ENCODE measurements around the gene CHMP2B. TPM values are rescaled to one million over a fixed set of nuclear protein-coding genes. Genes with fewer than 3 reads are reported as not detected.

CHMP2B gene, protein sequence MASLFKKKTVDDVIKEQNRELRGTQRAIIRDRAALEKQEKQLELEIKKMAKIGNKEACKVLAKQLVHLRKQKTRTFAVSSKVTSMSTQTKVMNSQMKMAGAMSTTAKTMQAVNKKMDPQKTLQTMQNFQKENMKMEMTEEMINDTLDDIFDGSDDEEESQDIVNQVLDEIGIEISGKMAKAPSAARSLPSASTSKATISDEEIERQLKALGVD
- total RNA-seq: 25.3 and 27.2 TPM in 2 replicates

DNA sequence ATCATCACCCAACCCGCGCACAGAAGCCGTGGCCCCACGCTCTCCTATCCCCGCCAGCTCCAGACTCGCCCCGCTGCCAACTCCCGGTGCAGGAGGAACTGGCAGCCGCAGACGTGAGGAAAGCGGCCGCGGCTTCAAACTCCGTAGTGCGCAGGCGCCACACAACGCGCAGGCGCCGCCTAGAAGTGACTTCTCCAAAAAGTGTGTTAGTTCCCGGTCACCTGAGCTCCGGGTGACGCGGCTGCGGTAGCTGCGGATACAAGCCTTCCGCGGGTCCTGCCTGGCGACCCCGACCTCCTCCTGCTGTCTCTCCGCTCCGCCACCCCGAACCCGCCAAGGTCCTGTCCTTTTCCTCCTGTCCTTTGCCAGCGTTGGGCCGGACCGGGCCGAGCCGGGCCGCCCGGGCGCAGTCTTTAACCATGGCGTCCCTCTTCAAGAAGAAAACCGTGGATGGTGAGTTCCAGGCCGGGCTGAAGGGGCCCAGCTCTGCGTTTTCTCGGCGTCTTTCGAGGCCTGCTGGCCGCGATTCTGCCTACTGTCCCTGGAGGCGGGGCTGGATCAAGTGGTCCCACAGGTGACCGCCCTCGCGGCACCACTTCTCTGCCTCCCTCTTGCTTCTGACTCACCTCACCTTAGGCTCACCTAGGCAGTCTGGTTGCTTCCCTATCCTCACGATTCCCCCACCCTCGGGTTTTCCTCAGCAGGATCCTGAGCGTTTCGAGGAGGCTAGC is at the start of gene CHMP2B:
TSS of gene CHMP2B (plus strand) at position 206 of the 731 bp plus-strand sequence. CDS start at position 420, 214 bp downstream.
- intact Hi-C loops (cut with micrococcal nuclease): loop anchor here (1.0 to 10.0 kb wide), 3 partner anchors 106 to 928 kb away; partner anchors contain the start of genes CGGBP1 and ZNF654

DNA sequence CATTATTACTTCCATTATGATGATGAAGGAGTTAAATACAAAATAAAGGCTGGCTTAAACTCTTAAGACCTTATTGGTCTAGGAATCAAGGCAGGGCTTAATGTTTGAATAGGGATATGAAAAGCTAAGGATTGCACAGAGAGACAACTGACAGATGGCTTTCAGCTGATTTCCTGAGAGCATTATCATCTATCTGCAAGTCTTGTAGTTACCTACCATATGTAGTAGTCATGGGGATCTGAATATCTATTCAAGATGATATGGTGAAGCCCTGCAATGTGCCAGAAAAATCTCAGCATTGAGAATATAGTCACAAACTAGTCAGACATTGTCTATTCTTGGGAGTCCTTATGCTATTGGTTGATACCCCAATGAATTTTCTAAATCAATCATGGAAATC is 47.5 kb upstream of the CHMP2B start:
- Mint-ChIP-seq H3K9me3 (no peaks in the 10 kb centered on the region), H3K27me3 (peaks cover 4% of the 10 kb centered on the region), H3K4me1 (no peaks in the 10 kb centered on the region), H3K36me3 (ENCODE audit: low read depth) (no peaks in the 10 kb centered on the region), H3K4me3 (no peak overlapping the region), H3K27ac (no peak overlapping the region)
- intact Hi-C loops (cut with micrococcal nuclease): no loop called here
- no peak for DNase-seq

More for the DNA sequence above, at the start of gene CHMP2B:
- peaks cover 4% of the 10 kb centered on the region for H3K9me3 Mint-ChIP-seq
- H3K27ac Mint-ChIP-seq: peak within 1 kb of the TSS; percentile 98
- peaks cover 13% of the 10 kb centered on the region for H3K36me3 Mint-ChIP-seq (ENCODE audit: low read depth)
- peak; percentile 97 for DNase-seq
- H3K27me3 Mint-ChIP-seq: peaks cover 25% of the 10 kb centered on the region
- H3K4me3 Mint-ChIP-seq: peak within 1 kb of the TSS; percentile 100
- H3K4me1 Mint-ChIP-seq: peaks cover 33% of the 10 kb centered on the region

DNA sequence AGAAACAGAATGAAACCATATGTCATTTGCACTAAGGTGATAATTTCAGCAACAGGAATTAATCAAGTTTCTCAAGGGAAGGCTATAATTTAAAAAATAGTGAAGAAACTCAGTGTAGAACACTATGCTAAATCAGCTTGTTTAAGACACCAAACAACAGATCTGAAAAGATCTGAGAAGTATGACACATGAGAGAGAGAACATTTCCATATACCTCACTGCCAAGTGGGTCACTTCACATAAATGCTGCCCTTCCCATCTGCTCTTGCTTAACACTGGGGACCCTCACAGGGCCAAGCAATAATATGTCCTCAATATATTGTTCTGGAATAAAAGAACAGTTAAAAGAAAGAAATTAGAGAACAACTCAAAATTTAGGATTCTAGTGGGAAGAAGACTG is 45.6 kb upstream of the CHMP2B start:
- H3K9me3 Mint-ChIP-seq: no peaks in the 10 kb centered on the region
- no peak overlapping the region for H3K4me3 Mint-ChIP-seq
- H3K27me3 Mint-ChIP-seq: peaks cover 4% of the 10 kb centered on the region
- H3K4me1 Mint-ChIP-seq: no peaks in the 10 kb centered on the region
- DNase-seq: no peak
- H3K27ac Mint-ChIP-seq: no peak overlapping the region
- intact Hi-C loops (cut with micrococcal nuclease): no loop called here
- no peaks in the 10 kb centered on the region for H3K36me3 Mint-ChIP-seq (ENCODE audit: low read depth)

DNA sequence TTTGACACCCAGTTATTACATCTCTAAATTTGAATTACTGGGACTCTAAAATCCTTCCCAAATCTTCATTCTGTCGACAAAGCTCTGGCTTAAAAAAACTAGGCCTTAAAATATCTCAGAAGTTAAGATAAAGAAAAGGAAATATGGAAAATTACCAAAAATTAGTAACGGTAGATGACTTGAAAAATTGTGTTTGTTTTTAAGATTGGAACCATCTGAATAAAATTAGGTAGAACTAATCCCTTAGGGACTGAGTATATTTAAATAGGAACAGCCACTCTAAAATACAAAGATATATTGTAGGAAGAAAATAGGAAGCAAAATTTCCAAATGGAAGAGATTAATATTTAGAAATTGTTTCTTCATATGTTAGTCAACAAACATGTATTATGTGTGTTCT is 45.1 kb upstream of the CHMP2B start:
- Mint-ChIP-seq H3K27ac (no peak overlapping the region), H3K9me3 (no peaks in the 10 kb centered on the region), H3K27me3 (peaks cover 8% of the 10 kb centered on the region), H3K4me3 (no peak overlapping the region), H3K36me3 (ENCODE audit: low read depth) (no peaks in the 10 kb centered on the region), H3K4me1 (no peaks in the 10 kb centered on the region)
- intact Hi-C loops (cut with micrococcal nuclease): no loop called here
- DNase-seq: no peak

DNA sequence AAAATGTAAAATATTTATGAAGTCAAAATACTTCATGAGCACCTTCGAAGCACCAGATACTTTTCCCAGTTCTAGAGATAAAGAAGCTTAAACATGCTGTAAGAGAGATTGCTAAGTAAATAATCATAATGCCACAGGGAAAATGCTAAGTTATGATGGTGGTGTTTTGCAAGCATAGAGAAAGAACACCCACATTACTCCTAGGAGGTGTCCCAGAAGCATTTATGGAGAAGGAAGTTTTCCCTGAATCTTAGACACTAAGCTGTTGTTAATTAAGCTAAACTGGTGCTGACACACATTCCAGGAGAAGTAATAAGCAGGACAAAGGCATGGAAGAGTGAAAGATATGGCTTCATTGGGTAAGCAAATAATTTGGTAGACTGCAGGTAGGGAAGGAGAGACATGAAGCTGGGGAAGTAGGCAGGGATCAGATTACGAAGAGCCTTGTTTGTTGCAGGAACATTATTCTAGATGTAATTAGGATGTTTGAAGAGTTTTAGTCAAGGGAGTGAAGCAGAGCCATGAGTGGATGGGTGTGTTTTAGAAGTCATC is 40.4 kb upstream of the CHMP2B start:
- H3K36me3 Mint-ChIP-seq (ENCODE audit: low read depth): no peaks in the 10 kb centered on the region
- H3K27ac Mint-ChIP-seq: no peak overlapping the region
- no peaks in the 10 kb centered on the region for H3K9me3 Mint-ChIP-seq
- peaks cover 6% of the 10 kb centered on the region for H3K27me3 Mint-ChIP-seq
- intact Hi-C loops (cut with micrococcal nuclease): no loop called here
- H3K4me3 Mint-ChIP-seq: no peak overlapping the region
- H3K4me1 Mint-ChIP-seq: no peaks in the 10 kb centered on the region
- no peak for DNase-seq

DNA sequence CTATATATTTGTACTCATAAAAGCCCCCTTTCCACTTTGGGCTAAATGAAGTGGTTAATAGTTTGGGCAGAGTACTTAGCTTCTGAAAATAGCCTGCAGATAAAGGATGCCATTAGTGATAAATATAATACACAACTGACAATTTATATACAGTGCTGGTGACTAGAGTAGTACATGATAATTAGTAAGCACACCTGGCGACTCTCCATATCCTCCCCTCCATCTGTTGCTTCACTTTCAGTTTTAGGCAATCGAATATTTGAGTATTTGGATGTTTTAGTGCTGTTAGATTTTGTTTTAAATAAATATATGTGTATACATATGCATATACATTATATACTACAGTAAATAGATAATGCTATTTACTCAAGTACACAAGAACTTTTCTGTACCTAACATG is 35.9 kb upstream of the CHMP2B start:
- no peak for DNase-seq
- no peak overlapping the region for H3K4me3 Mint-ChIP-seq
- intact Hi-C loops (cut with micrococcal nuclease): no loop called here
- peaks cover 5% of the 10 kb centered on the region for H3K27me3 Mint-ChIP-seq
- H3K4me1 Mint-ChIP-seq: no peaks in the 10 kb centered on the region
- no peaks in the 10 kb centered on the region for H3K9me3 Mint-ChIP-seq
- H3K36me3 Mint-ChIP-seq (ENCODE audit: low read depth): no peaks in the 10 kb centered on the region
- H3K27ac Mint-ChIP-seq: no peak overlapping the region

DNA sequence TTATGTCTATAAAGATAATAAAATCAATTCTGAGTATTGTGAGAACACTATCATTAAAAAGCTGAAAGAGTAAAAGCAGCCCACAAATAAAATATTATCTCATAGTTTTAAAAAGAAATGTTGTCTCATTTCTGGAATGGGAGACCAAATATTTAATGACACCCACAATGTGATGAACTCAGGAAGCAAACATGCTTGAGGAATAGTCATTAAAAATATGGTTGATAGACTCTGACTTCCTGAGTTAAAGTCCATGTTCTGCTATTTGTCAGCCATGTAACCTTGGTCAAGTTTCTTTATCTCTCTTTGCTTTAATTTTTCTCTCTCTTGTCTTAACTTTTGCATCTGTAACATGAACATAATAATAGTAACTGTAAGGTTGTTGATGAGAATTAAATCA is 35.5 kb upstream of the CHMP2B start:
- no peaks in the 10 kb centered on the region for H3K36me3 Mint-ChIP-seq (ENCODE audit: low read depth)
- no peaks in the 10 kb centered on the region for H3K4me1 Mint-ChIP-seq
- peaks cover 3% of the 10 kb centered on the region for H3K9me3 Mint-ChIP-seq
- DNase-seq: no peak
- H3K27me3 Mint-ChIP-seq: peaks cover 5% of the 10 kb centered on the region
- intact Hi-C loops (cut with micrococcal nuclease): no loop called here
- H3K27ac Mint-ChIP-seq: no peak overlapping the region
- no peak overlapping the region for H3K4me3 Mint-ChIP-seq

DNA sequence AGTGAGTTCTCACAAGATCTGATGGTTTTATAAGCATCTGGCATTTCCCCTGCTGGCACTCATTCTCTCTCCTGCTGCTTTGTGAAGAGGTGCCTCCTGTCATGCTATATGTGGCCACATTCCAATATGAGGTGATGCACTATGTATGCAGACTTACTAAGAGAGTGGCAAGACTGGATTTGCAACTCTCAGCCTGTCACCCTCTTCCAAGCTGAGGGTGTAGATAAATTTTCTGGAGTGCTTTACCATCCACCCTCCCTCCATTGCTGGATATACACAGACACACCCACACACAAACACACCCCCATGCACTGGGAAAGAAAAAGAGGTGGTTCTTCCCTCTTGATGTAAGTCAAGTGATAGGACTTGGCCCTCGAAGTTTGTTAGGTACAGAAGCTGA is 30.2 kb upstream of the CHMP2B start:
- Mint-ChIP-seq H3K4me1 (no peaks in the 10 kb centered on the region), H3K27me3 (no peaks in the 10 kb centered on the region), H3K9me3 (peaks cover 3% of the 10 kb centered on the region), H3K4me3 (no peak overlapping the region), H3K36me3 (ENCODE audit: low read depth) (no peaks in the 10 kb centered on the region), H3K27ac (no peak overlapping the region)
- DNase-seq: no peak
- intact Hi-C loops (cut with micrococcal nuclease): no loop called here

DNA sequence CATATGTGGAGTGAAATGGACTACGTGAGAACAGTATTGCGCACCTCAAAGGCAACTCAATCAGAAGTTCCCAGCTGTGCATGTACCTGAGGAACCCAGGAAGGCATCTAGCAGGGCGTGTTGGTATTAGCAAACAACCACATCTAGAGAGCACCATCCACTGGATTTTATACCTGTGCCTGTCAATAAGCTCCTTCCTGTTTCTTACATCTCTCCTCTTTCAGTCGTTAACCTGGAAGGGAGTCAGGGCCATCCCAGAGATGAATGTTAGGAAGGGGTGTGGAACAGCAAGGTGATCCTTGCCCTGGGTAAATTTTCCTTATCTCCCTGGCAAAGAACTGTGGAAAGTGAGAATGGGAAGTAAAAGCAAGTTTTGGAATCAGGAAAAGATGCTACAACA is 29.6 kb upstream of the CHMP2B start:
- Mint-ChIP-seq H3K4me1 (no peaks in the 10 kb centered on the region), H3K9me3 (peaks cover 3% of the 10 kb centered on the region), H3K4me3 (no peak overlapping the region), H3K27ac (no peak overlapping the region), H3K27me3 (no peaks in the 10 kb centered on the region), H3K36me3 (ENCODE audit: low read depth) (no peaks in the 10 kb centered on the region)
- intact Hi-C loops (cut with micrococcal nuclease): no loop called here
- no peak for DNase-seq

DNA sequence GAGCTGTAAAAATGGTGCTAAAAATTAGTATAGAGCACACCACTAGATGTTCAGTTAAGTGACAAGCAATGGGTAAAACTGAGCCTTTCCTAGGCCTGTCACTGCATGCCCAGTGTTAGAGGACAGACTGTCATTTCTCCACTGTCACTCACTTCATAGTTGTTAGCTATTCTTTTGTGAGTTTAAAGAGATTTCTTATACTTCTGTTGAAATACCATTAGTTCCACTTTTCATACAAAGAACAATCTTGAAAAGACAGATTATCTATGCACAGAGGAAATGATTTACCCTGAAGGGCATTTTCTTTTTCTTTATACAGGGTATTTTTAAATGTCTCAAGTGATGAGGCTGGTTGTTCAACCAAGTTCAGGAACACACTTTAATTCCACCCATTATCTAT is 28.3 kb upstream of the CHMP2B start:
- intact Hi-C loops (cut with micrococcal nuclease): no loop called here
- peaks cover under 1% of the 10 kb centered on the region for H3K27me3 Mint-ChIP-seq
- no peak overlapping the region for H3K27ac Mint-ChIP-seq
- peaks cover 3% of the 10 kb centered on the region for H3K9me3 Mint-ChIP-seq
- H3K36me3 Mint-ChIP-seq (ENCODE audit: low read depth): no peaks in the 10 kb centered on the region
- no peaks in the 10 kb centered on the region for H3K4me1 Mint-ChIP-seq
- no peak overlapping the region for H3K4me3 Mint-ChIP-seq
- DNase-seq: no peak

DNA sequence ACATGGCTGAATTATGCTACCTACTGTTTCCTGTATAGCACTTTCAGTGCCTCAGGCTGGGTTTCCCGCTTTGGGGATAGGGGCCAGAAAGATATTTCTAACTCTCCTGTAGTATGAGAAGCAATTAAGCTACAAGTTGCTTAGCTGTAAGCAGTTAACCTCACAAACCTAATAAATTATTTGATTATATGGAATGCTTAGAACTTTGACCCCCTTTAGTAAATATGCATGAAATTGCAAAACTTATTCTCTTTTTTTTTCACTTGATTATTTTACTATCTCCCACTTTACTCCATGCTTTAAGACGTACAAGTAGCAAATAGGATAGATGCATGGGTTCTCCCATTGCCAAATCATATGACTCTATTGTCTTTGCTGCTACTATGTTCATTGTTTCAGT is 27.5 kb upstream of the CHMP2B start:
- no peak overlapping the region for H3K4me3 Mint-ChIP-seq
- peaks cover 3% of the 10 kb centered on the region for H3K9me3 Mint-ChIP-seq
- H3K27me3 Mint-ChIP-seq: peaks cover 2% of the 10 kb centered on the region
- H3K27ac Mint-ChIP-seq: no peak overlapping the region
- no peaks in the 10 kb centered on the region for H3K36me3 Mint-ChIP-seq (ENCODE audit: low read depth)
- DNase-seq: no peak
- no peaks in the 10 kb centered on the region for H3K4me1 Mint-ChIP-seq
- intact Hi-C loops (cut with micrococcal nuclease): no loop called here

DNA sequence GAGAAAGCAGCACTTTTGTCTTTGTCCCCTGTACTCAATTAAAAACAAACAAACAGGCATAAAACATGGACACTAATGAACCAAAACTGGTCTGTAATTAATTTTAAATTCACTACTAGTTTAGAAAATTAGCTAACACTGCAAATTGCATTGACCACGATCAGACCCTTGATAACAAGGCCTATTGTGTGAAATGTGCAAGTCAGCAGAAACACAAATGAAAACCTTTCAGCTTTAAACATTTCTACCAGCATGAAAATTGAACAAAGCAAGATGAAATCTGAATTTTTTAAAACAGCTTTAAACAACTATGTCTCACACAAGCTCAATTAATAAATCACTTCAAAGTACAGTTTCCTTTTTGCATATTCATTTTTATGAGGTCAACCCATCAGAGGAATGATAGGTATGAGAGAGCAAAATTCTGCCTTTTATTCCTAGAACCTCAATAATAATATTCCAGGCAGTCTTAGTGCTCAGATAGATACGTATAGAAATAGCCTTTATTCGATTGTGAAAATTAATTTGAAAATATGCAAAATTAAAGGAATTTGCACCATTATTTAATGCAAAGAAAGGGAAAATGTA is 27.0 kb upstream of the CHMP2B start:
- DNase-seq: no peak
- Mint-ChIP-seq H3K4me1 (no peaks in the 10 kb centered on the region), H3K9me3 (peaks cover 3% of the 10 kb centered on the region), H3K27me3 (peaks cover 2% of the 10 kb centered on the region), H3K4me3 (no peak overlapping the region), H3K27ac (no peak overlapping the region), H3K36me3 (ENCODE audit: low read depth) (no peaks in the 10 kb centered on the region)
- intact Hi-C loops (cut with micrococcal nuclease): no loop called here

DNA sequence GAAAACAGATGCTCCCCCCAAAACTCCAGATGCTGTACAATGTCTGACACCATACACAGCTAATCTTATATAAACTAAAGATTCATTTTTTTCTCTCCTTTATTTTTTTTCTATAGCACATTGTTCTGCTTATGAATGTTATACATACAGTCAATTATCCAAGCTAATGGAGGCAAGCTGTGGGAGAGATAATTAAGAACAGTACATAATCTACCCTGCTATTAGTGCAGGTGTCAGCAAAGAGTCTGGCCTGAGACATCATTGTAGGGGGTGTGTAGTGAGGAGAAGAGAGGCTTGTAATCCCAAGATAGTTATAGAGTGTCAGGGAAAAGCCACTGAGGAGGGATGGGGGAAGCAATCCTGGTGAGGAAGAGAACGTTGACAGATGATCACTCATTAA is 25.4 kb upstream of the CHMP2B start:
- Mint-ChIP-seq H3K9me3 (no peaks in the 10 kb centered on the region), H3K4me1 (no peaks in the 10 kb centered on the region), H3K27ac (no peak overlapping the region), H3K36me3 (ENCODE audit: low read depth) (no peaks in the 10 kb centered on the region), H3K4me3 (no peak overlapping the region), H3K27me3 (peaks cover 2% of the 10 kb centered on the region)
- intact Hi-C loops (cut with micrococcal nuclease): no loop called here
- no peak for DNase-seq

DNA sequence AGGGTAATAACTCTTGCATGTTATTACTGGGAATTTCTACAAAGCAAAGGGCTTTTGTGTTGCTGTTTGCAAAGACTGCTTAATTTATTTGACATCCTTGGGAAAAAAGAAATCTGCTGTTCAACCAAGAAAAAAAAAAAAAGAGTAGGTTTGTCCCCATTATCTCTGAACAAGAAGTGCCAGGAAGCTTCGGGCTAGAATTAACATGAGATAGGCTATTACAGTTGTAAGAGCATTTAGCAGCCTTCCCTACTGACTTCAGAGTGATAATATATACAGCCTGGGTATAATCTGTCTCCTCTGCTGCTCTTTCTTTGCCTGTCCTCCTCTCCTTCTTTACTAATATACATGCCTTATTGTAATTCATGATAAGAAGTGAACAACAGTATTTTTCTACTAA is 23.3 kb upstream of the CHMP2B start:
- no peak for DNase-seq
- Mint-ChIP-seq H3K27ac (no peak overlapping the region), H3K4me3 (no peak overlapping the region), H3K9me3 (no peaks in the 10 kb centered on the region), H3K27me3 (peaks cover 2% of the 10 kb centered on the region), H3K36me3 (ENCODE audit: low read depth) (no peaks in the 10 kb centered on the region), H3K4me1 (no peaks in the 10 kb centered on the region)
- intact Hi-C loops (cut with micrococcal nuclease): no loop called here

All from activated CD4-positive, alpha-beta T cell treated with anti-CD3 and anti-CD28 coated beads, Interleukin-2, amount 10 ng/mL, durations not matched to agents 24 days and 14 days (primary cell).